Measurements from ENCODE around the gene TNFRSF25.

DNA sequence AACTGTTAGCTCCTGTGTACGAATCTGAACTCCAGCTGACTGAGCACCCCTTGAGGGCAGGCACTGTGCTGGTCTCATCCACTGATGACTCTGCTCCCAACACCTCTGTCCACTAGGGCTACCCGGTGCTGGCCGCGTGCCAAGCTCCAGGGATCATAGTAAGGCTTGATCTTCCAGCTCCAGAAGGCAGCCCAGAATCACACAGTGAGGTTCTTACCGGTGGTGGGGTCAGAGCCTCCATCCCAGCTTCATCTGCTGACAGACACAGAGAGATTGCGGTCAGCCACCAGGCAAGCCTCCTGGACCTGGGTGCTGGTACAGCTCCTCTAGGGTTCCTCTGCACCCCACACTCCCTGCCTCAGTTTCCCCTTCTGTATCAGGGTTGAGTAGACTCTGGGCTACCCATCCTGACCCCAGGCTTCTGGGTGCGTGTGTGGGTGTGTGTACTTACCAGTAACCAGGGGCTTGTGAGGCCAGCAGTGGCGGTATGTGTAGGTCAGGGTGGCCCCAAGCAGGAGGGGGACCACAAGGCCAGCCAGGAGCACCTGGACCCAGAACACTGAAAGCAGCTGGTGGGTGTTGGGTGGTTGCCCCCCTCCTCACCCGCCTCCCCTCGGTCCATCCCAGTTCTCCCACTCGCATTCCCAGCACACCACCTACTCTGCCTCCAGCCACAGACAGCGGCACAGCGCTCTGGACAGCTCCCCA lies 3.4 kb downstream of the TNFRSF25 start:
- TF ChIP-seq, protein P1, sequence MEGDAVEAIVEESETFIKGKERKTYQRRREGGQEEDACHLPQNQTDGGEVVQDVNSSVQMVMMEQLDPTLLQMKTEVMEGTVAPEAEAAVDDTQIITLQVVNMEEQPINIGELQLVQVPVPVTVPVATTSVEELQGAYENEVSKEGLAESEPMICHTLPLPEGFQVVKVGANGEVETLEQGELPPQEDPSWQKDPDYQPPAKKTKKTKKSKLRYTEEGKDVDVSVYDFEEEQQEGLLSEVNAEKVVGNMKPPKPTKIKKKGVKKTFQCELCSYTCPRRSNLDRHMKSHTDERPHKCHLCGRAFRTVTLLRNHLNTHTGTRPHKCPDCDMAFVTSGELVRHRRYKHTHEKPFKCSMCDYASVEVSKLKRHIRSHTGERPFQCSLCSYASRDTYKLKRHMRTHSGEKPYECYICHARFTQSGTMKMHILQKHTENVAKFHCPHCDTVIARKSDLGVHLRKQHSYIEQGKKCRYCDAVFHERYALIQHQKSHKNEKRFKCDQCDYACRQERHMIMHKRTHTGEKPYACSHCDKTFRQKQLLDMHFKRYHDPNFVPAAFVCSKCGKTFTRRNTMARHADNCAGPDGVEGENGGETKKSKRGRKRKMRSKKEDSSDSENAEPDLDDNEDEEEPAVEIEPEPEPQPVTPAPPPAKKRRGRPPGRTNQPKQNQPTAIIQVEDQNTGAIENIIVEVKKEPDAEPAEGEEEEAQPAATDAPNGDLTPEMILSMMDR (IDR thresholded peaks at IDR 0.05) = no peak
- no peak for TF ChIP-seq POLR2A (IDR thresholded peaks at IDR 0.05)
- TF ChIP-seq EP300 (IDR thresholded peaks at IDR 0.05) = no peak
- TF ChIP-seq POLR2AphosphoS5 (IDR thresholded peaks at IDR 0.05) = no peak
